NCI-H460 (cell line): ENCODE results near the gene DNAJA4. TPM values are rescaled to one million over a fixed set of nuclear protein-coding genes. Genes with fewer than 3 reads are reported as not detected.

Experiments
- small RNA-seq, 2 experiments: library from RNA; depleted of rRNA; stranded (forward); fragments of <200 nt; gene quantifications; one replicate each; pipeline ENCODE3, GENCODE V24; 2014
- total RNA-seq: library from RNA; depleted of rRNA; stranded (reverse); fragments of >200 nt; shearing (Covaris generic); gene quantifications from 2 replicates; pipeline ENCODE4 v1.2.3, GENCODE V29; 2014; rRNA removed

The DNAJA4 gene
- total RNA-seq, 1 experiment from 2014 or later, result 0.12 TPM

Small RNA genes lying within 50 kb of the gene (small RNA-seq; reads per million reads assigned to genes)
- gene AC090607.5, result 0 to 0.10 reads per million in 2 experiments

Other genes with a start within 250 kb of the DNAJA4 start
- 3.7 and 4.8 TPM in 2 replicates for gene TBC1D2B, start 186.9 kb upstream of the DNAJA4 start, total RNA-seq
- gene SH2D7, start 172.0 kb upstream of the DNAJA4 start, total RNA-seq, result not detected in 2 replicates
- gene CIB2, start 133.1 kb upstream of the DNAJA4 start, total RNA-seq, result 5.2 and 6.2 TPM in 2 replicates
- gene IDH3A, start 115.2 kb upstream of the DNAJA4 start, total RNA-seq, result 71.0 and 95.0 TPM in 2 replicates
- 0.02 TPM in 1 of 2 replicates, not detected in the other for gene ACSBG1, start 30.0 kb upstream of the DNAJA4 start, total RNA-seq
- 73.2 and 79.6 TPM in 2 replicates for gene SKIC8, start 35.0 kb downstream of the DNAJA4 start, total RNA-seq
- 0.25 TPM in 1 of 2 replicates, not detected in the other for gene CRABP1, start 75.8 kb downstream of the DNAJA4 start, total RNA-seq
- 31.6 and 32.4 TPM in 2 replicates for gene IREB2, start 173.7 kb downstream of the DNAJA4 start, total RNA-seq
- 6.6 and 6.9 TPM in 2 replicates for gene HYKK, start 243.0 kb downstream of the DNAJA4 start, total RNA-seq